ENCODE measurements around the gene ROBO4. TPM values are rescaled to one million over a fixed set of nuclear protein-coding genes. Genes with fewer than 3 reads are reported as not detected.

ROBO4 gene
- total and polyA plus RNA-seq, 2 donors (not counting 1 experiment from before 2014, with no cell fraction given): not detected

DNA sequence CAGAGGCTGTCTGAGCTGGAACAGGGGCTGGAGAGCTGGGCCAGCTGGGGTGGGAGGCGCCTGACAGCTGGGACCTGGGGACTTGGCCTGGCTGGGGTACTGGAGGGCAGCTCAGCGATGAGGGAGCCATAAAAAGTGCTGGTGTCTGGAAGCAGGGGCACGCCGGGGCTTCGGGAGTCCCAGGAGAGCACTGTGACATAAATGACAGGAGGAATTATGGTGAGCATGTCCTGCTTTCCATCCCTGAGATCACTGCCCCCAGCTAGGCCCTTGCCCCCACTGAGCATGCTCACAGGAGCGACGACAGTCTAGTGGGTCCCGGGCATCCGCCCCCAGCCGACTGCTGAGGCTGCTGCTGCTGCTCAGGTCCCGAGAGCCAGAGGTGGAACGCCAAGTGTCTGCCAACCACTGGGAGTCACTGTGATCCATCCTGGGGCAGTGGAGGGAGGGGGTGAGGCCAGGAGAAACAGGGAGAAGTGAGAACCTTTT lies 6.2 kb downstream of the ROBO4 start:
- Mint-ChIP-seq H3K27me3 (peaks cover 30% of the 10 kb centered on the region), H3K4me3 (no peak overlapping the region), H3K4me1 (no peaks in the 10 kb centered on the region), H3K9me3 (ENCODE audit: insufficient read depth) (no peaks in the 10 kb centered on the region), H3K27ac (no peak overlapping the region)
- DNase-seq: no peak
- peaks cover 0 to 6% (median 2%) of the 10 kb centered on the region in 4 experiments for H3K27me3 ChIP-seq (replicated peaks in 1 of 4; ENCODE audit: control extremely low read depth in 1 of 4, control insufficient read depth in 3 of 4, insufficient read depth in 4 of 4, low read length in 3 of 4)
- no peak overlapping the region for H3K4me2 ChIP-seq (replicated peaks; ENCODE audit: low read depth, low read length, poor library complexity, severe bottlenecking)
- H3K9ac ChIP-seq (ENCODE audit: low read length): no peak overlapping the region
- no peaks in the 10 kb centered on the region for H3K79me2 ChIP-seq (ENCODE audit: control insufficient read depth, insufficient read depth, low read length)
- intact Hi-C loops (cut with micrococcal nuclease): no loop called here
- H3K9me3 ChIP-seq (ENCODE audit: control extremely low read depth in 1 of 3, control insufficient read depth in 2 of 3, insufficient read depth in 1 of 3, low read length in 2 of 3): peaks cover 0 to 4% (median 0%) of the 10 kb centered on the region in 3 donors
- TF ChIP-seq, protein P1, sequence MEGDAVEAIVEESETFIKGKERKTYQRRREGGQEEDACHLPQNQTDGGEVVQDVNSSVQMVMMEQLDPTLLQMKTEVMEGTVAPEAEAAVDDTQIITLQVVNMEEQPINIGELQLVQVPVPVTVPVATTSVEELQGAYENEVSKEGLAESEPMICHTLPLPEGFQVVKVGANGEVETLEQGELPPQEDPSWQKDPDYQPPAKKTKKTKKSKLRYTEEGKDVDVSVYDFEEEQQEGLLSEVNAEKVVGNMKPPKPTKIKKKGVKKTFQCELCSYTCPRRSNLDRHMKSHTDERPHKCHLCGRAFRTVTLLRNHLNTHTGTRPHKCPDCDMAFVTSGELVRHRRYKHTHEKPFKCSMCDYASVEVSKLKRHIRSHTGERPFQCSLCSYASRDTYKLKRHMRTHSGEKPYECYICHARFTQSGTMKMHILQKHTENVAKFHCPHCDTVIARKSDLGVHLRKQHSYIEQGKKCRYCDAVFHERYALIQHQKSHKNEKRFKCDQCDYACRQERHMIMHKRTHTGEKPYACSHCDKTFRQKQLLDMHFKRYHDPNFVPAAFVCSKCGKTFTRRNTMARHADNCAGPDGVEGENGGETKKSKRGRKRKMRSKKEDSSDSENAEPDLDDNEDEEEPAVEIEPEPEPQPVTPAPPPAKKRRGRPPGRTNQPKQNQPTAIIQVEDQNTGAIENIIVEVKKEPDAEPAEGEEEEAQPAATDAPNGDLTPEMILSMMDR (IDR thresholded peaks at IDR 0.05): no peak
- H2AFZ ChIP-seq (ENCODE audit: insufficient read depth, low read depth, low read length, poor library complexity, severe bottlenecking): no peak overlapping the region
- no peak overlapping the region for H3K4me3 ChIP-seq (ENCODE audit: control extremely low read depth in 1 of 5, extremely low read depth in 1 of 5, insufficient read depth in 1 of 5, low read depth in 2 of 5, low read length in 4 of 5)
- no peak for ATAC-seq (ENCODE audit: low read depth)
- H3K36me3 ChIP-seq (replicated peaks in 1 of 2; ENCODE audit: control extremely low read depth in 1 of 2, control insufficient read depth in 1 of 2, extremely low read depth in 1 of 2, insufficient read depth in 2 of 2, low read length in 1 of 2): no peaks in the 10 kb centered on the region
- H3K27ac ChIP-seq (ENCODE audit: low read length in 2 of 2): no peak overlapping the region
- ChIA-PET POLR2A (no interaction called here), CTCF (interaction anchor here (1.8 kb wide), 1 partner anchor 15 kb away, joined by 7 read pairs; no protein-coding TSS in a partner anchor)
- H4K20me1 ChIP-seq (ENCODE audit: control insufficient read depth, insufficient read depth, low read length, poor library complexity, severe bottlenecking): no peaks in the 10 kb centered on the region
- no peaks in the 10 kb centered on the region for H3K4me1 ChIP-seq (ENCODE audit: control insufficient read depth in 2 of 2, insufficient read depth in 2 of 2, low read length in 2 of 2)
- 91% methylated on average over 12 of the region's 12 CpGs for WGBS (ENCODE audit: insufficient coverage)

GRCh38 chr11:124890683-124891372 lies 6.8 kb downstream of the ROBO4 start:
- no peaks in the 10 kb centered on the region for H3K79me2 ChIP-seq (ENCODE audit: control insufficient read depth, insufficient read depth, low read length)
- no peak for ATAC-seq (ENCODE audit: low read depth)
- no peak overlapping the region for H3K4me3 Mint-ChIP-seq
- POLR2A ChIA-PET: no interaction called here
- H3K4me1 ChIP-seq (ENCODE audit: control insufficient read depth in 2 of 2, insufficient read depth in 2 of 2, low read length in 2 of 2): no peaks in the 10 kb centered on the region
- 74% methylated on average over 7 of the region's 9 CpGs for WGBS (ENCODE audit: insufficient coverage)
- H3K4me3 ChIP-seq (ENCODE audit: control extremely low read depth in 1 of 5, extremely low read depth in 1 of 5, insufficient read depth in 1 of 5, low read depth in 2 of 5, low read length in 4 of 5): no peak overlapping the region
- no peak overlapping the region for H2AFZ ChIP-seq (ENCODE audit: insufficient read depth, low read depth, low read length, poor library complexity, severe bottlenecking)
- H3K4me2 ChIP-seq (replicated peaks; ENCODE audit: low read depth, low read length, poor library complexity, severe bottlenecking): no peak overlapping the region
- CTCF ChIA-PET: interaction anchor here (1.8 kb wide), 1 partner anchor 14 kb away, joined by 7 read pairs; no protein-coding TSS in a partner anchor
- no peaks in the 10 kb centered on the region for H3K36me3 ChIP-seq (replicated peaks in 1 of 2; ENCODE audit: control extremely low read depth in 1 of 2, control insufficient read depth in 1 of 2, extremely low read depth in 1 of 2, insufficient read depth in 2 of 2, low read length in 1 of 2)
- TF ChIP-seq EZH2 (IDR thresholded peaks at IDR 0.05; ENCODE audit: borderline replicate concordance, insufficient read depth, low read depth, low read length, poor library complexity, severe bottlenecking): no peak
- TF ChIP-seq, protein P1 (IDR thresholded peaks at IDR 0.05): no peak
- H4K20me1 ChIP-seq (ENCODE audit: control insufficient read depth, insufficient read depth, low read length, poor library complexity, severe bottlenecking): no peaks in the 10 kb centered on the region
- intact Hi-C loops (cut with micrococcal nuclease): no loop called here
- H3K27me3 Mint-ChIP-seq: peaks cover 30% of the 10 kb centered on the region
- no peaks in the 10 kb centered on the region for H3K9me3 Mint-ChIP-seq (ENCODE audit: insufficient read depth)
- no peak overlapping the region for H3K27ac Mint-ChIP-seq
- DNase-seq: no peak
- H3K27me3 ChIP-seq (replicated peaks in 1 of 4; ENCODE audit: control extremely low read depth in 1 of 4, control insufficient read depth in 3 of 4, insufficient read depth in 4 of 4, low read length in 3 of 4): peaks cover 0 to 6% (median 3%) of the 10 kb centered on the region in 4 experiments
- H3K27ac ChIP-seq (ENCODE audit: low read length in 2 of 2): no peak overlapping the region
- no peaks in the 10 kb centered on the region for H3K4me1 Mint-ChIP-seq
- H3K9me3 ChIP-seq (ENCODE audit: control extremely low read depth in 1 of 3, control insufficient read depth in 2 of 3, insufficient read depth in 1 of 3, low read length in 2 of 3): peaks cover 0 to 4% (median 0%) of the 10 kb centered on the region in 3 donors
- H3K9ac ChIP-seq (ENCODE audit: low read length): no peak overlapping the region
